Subcutaneous adipose tissue (tissue), 4 donors: Measurements from ENCODE around the gene EGFR. TPM values are rescaled to one million over a fixed set of nuclear protein-coding genes. Genes with fewer than 3 reads are reported as not detected.

Experiments
- CTCF ChIP-seq: fragments of 450-650 bp; IDR thresholded peaks from one replicate; pipeline ENCODE4 v1.5.1; 2016; ENCODE audit warnings: low read depth, mild to moderate bottlenecking, control low read depth, antibody characterized with exemption, moderate library complexity
- total RNA-seq, 4 donors: library from RNA; depleted of rRNA; stranded (reverse); fragments of >200 nt; gene quantifications; one replicate each; pipeline ENCODE4 v1.1.0, GENCODE V29; 2016

EGFR gene
- total RNA-seq, 4 donors from 2014 or later: 84.0 to 132 (median 102) TPM

DNA sequence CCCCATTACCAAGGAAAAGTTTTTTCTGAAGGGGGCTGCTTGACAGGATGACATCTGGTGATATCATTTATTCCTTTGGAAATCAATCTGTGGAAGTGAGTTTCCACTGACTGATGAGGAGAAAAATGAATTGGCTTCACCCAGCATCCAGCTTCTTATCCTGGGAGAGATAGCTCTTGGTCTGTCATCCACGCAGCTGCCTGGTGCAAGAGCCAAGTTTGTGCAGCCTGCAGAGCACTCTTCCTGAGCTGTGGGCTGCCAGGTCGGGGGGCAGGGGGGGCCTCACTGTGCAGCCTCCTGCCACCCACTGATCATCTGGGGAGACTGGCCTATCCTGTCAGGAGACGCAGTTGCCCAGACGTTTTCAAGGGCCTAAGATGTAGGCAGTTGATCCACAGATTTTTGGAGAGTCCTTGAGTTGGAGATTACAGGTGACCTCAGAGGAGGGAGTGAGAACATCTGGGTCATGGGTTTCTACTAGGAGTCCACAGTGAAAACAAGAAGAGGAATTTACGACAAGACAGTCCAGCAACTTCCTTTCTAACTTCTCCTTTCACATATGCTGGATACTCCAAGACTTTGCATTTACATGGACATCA, 75.4 kb downstream of the EGFR start:
- TF ChIP-seq CTCF: no peak

DNA sequence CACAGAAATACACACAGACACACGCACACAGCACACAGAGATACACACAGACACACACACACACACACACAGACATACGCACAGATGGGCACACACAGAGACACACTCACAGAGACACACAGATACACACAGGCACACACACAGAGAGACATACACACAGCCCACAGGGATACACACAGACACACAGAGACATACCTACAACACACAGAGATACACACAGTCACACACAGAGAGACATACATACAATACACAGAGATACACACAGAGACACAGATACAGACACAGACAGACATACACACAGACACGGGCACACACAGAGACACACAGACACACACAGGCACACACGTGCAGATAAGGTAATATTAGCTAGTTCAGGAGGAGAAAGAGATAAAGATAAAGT, 76.9 kb downstream of the EGFR start:
- TF ChIP-seq CTCF: no peak

GRCh38 chr7:55096323-55096722, 77.5 kb downstream of the EGFR start:
- no peak for TF ChIP-seq CTCF

DNA sequence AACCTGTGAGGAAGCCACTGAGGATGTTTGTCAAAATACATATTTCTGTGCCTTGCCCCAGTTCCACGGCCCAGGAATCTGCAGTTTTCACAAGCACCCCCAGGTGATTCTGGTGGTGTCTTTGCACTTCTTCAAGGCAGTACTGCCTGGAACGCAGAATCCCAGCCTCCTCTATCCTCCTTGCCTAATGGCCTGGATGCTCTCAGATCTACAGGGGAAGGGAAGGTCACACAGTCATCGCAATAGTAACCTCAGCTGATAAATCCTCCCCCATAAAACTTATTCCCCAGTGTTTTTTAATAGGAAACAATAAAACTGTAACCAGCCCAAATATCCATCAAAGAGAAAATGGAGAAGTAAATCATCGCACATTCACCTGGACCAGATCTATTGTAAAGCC, 78.3 kb downstream of the EGFR start:
- TF ChIP-seq CTCF: no peak

- no peak for TF ChIP-seq CTCF
Observed at GRCh38 chr7:55099066-55099820, 80.4 kb downstream of the EGFR start.

- TF ChIP-seq CTCF: no peak
Observed at GRCh38 chr7:55099821-55100543, 81.2 kb downstream of the EGFR start.
